GM08714 (cell line): Measurements from ENCODE around the gene FHOD3.

Source experiments
- H3K4me3 ChIP-seq: fragments of 200-500 bp; sonication (Bioruptor generic); 2 replicates; pipeline ENCODE4 v1.5.1; 2014; ENCODE audit warnings: mild to moderate bottlenecking, low read length, inconsistent platforms
- ZNF274 ChIP-seq: IDR thresholded peaks from 2 replicates; pipeline ENCODE4 v1.6.1; 2012; ENCODE audit warnings: mild to moderate bottlenecking, low read depth, low read length

Gene FHOD3

DNA sequence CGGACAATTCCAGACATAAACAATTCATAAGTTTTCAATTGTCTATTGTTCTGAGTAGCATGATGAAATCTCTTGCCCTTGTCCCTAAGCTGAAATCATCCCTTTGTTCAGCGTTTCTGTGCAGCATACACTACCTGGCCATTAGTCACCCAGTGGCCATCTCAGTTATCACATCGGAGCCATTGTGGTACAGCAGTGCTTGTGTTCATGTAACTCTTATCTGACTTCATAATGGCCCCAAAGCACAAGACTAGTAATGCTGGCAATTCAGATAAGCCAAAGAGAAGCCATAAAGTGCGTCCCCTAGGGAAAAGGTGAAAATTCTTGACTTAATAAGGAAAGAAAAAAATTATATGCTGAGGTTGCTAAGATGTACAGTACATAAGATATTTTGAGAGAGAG is 127.2 kb downstream of the FHOD3 start:
- TF ChIP-seq ZNF274 = no peak
- H3K4me3 ChIP-seq = no peak overlapping the region

DNA sequence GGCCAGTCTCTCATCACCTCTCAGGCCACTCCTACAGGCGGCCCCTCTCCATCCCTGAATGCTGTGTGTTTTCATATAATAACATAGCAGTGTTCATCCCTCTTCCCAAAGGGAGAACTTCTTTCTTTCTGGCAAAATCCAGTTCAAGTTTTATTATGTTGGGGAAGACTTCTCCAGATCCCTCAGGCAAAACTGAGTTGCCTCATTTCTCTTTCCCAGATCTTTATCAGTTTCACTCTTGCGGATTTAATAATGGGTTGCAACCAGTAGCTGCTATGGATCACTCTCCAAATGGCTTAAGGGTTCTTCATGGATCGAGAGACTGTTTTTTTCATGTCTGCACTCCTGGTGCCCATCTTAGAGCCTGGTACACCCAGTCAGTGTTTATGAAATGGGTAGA is 129.9 kb downstream of the FHOD3 start:
- H3K4me3 ChIP-seq = no peak overlapping the region
- TF ChIP-seq ZNF274 = no peak

DNA sequence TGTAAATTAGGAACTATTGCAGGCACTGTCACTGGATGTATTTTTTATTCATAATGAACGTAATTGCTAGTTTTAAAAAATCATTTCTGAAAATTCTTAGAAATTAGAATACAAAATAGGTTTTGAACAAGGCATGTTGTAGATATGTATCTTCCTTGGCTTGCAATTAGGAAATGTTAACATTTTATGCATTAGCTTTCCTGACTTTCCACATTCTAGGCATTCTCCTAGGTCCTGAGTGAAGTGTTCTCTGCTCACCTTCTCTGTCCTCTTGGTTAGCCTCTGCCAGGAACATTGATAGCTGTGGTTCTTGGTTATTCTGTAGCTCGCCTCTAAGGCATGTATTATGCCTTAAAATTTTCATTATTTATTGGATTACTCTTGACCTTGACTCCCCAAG is 130.3 kb downstream of the FHOD3 start:
- no peak for TF ChIP-seq ZNF274
- no peak overlapping the region for H3K4me3 ChIP-seq

DNA sequence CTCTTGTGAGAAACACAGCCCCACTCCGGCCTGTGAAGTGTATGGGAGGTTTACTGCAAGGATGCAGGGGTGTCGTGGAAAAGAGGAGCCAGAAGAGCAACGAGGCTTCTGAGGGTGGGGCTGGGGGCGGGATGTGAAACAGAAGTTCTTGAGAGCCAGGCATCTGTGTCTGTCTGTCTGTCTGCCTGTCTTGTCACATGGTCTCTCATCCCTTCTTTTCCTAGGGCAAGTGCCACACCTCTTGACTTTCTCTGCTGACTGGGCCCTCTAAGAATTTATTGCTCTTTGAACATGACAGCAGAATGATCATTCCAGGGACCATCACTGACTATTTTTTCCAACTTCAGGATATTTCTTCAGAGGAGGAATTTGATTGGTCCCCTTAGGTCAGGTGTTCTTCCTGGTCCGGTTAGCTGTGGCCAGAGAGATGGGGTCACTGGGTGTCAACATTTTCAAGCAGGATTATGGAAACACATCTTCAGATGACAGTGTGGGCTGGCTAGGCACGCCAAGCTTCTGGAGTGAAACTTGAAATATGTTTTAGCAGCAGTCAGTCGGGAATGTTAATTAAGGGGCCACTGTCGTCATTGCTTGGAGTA is 131.0 kb downstream of the FHOD3 start:
- no peak for TF ChIP-seq ZNF274
- no peak overlapping the region for H3K4me3 ChIP-seq

DNA sequence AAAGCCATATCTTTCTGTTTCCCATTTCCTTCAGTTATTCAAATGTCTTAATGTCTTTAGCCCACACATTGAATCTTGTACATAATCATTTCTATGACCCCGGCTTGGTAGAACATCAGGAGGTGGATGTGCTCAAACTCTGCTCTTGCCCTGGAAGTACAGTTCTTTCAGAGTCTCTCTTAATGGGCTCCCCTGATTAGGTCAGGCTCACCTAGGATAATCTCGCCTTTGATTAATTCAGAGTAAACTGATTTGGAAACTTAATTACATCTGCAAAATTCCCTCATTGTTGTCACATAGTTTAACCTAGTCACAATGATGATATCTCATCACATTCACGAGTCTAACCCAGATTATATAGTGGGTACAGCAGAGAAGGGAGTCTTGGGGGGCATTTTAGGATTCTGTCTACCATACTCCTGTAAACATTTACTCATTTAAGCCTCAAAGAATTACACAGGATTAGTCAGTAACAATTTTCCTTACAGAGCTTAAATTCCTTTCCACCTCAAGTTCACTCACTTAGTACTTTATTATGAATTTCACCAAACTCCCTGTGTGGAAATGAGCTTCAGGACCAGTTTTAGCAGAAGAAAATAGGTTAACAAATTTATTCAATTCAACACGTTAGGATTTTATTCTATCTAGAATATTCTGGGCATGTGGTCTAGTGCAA is 135.5 kb downstream of the FHOD3 start:
- no peak for TF ChIP-seq ZNF274
- H3K4me3 ChIP-seq = no peak overlapping the region

DNA sequence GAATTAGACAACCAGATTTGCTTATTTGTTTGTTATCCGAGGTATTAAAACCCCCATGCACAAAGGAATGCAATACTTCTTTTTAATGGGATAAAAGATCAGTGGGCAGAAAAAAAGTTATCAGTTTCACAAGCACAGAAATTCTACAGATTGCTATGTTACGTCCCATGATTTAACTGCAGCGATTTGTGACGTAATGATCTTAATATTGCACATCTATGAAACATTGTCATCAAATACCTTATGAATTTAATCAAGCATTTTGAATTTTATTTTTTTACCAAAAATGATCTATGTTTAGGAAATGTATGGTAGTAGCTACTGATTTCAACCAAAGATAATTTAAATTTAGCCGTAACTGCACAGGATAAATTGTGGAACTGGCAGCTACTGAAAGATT is 138.9 kb downstream of the FHOD3 start:
- no peak overlapping the region for H3K4me3 ChIP-seq
- TF ChIP-seq ZNF274 = no peak

DNA sequence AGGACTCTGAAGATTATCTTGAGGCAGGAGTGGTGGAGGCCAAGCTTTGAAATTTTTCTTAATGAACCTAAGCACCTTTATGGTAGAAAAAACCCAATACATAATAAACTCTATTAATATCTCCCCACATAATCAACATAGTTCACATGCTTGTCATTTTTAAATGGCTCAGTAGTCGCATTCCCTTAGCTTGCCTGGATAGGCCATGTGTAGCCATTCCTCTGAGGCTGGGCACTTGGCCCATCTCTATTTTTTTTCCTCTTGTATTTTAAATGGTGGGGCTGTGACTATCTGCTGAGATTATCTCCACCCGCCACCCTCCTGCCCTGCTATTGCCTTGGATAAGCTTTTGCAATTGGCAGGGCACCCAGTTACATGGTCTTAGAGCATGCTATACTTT is 143.1 kb downstream of the FHOD3 start:
- H3K4me3 ChIP-seq = no peak overlapping the region
- no peak for TF ChIP-seq ZNF274

DNA sequence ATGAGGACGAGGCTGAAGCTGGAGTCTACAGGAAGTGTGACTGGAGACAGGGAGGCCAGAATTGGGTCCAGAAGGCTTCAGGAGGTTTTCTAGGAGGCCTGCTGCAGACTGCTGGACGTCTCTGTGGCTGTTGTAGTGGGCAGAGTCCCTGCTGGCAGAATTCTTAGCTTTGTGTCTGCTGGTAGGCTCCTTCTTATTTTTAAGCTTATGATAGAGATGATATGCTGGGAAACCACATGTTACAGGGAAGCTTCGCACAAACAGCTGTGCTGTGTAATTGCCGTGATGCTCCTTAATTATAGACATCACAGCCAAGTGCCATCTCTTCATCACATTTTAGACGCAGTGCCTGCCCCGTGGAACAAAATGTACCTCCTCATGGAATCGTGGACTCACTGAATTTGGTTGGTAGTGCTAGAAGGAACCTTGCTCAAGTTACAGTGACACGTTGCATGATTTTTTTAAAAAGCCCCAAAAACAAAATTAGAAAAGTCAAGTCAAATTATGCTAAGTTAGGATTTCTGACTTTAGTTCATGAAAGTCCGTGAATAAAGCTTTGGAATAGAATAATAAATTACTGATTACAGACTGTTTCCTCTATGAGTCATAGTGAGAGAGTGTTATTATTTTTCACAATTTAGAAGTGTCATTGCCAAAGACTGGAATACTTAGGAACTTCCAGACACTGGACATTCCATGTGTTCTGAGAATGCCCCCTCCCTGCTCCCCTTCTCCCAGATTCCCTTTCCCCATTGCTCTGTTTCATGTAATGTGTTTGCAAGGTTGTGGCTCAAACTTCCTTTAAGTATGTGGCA is 144.1 kb downstream of the FHOD3 start:
- H3K4me3 ChIP-seq = no peak overlapping the region
- no peak for TF ChIP-seq ZNF274

DNA sequence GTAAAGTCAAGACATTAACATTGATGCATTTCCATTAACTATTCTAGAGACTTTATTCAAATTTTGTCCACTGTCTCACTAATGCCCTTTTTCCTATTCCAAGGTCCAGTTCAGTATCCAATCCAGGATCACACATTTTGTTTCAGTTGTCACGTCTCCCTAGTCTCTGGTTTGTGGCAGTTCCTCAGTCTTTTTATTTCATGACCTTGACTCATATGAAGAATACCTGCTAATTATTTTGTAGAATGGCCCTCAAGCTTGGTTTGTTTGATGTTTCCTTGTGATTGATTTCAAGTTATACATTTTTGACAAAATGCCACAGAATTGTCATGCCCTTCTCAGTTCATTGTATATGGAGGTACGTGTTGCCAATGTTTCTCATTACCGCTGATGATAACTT is 145.2 kb downstream of the FHOD3 start:
- H3K4me3 ChIP-seq = no peak overlapping the region
- no peak for TF ChIP-seq ZNF274

DNA sequence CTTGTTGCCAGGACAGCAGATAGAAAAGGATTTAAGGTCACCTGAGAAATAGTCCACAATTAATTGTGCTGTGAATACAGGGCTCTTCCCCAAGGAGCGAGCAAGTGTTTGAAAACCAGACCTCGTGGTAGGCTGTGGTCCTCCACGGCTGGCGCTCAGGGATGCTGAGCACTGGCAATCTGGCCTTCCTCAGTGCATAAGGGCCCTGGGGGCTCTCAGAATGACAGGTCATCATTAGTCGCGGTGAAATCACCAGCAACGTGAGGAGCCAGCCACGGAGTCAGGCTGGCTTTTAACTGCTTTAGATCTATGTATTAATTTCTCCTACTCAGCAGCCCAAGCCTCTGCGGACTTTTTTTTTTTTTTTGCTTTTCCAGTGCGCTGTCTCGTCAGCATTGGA is 148.5 kb downstream of the FHOD3 start:
- TF ChIP-seq ZNF274 = no peak
- H3K4me3 ChIP-seq = no peak overlapping the region

DNA sequence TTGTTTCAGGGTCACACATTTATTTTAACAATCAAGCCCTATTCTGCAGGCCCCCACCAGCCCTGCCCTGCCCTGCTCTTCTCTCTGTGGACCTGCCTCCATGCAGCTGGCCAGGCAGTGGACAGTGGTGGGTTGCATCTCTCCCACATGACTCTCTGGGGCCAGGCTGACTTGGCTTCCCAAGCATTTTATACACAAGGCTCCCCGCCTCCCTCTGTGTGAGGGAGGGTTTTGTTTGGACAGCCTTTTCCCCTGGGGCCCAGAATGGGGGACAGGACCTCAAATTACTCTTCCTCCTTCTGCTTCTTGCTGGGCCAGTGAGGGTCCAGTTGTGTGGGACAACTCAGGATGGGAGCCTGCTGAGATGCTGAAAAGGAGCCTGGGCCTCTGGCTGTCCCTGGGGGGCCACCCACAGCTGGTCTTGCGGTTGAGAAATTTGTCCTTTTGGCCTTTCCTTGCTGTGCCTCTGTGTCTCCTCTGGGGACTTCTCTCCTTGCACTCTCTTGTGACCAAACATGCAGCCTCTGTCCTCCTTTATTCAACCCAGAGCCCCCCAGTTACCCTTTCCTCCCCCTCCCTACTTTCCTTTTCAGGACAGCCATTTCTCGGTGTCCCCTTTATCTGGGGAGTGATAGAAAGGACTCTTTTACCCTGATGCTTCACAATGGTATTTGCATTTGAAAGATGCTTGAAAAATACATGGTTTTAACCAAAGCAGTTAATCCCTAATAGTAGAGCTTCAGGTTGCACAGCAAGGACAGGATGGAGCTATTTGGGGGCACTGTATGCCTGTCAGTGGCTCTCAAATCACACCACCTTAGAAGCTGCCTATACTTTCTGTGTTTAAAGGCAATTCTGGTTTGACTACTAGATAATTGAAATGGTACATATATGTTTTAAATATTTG is 151.1 kb downstream of the FHOD3 start:
- no peak overlapping the region for H3K4me3 ChIP-seq
- no peak for TF ChIP-seq ZNF274

DNA sequence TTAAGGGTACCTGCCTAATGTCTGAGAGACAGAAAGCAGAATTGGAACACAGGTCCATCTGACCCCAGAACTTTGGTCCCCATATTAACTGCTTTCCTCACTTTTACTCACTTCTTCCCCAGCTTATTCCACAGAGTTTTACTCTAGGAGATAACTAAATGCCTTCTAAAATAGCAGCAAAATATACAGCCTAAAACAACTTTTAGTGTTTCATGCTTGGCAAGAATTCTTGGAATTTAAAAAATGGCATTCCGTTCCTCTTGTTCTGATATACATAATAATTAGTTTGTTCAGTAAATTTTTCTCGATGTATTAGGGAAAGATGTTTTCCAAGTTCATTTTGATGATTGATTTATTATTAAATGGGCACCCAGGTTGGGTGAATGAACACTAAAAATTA is 151.9 kb downstream of the FHOD3 start:
- no peak for TF ChIP-seq ZNF274

DNA sequence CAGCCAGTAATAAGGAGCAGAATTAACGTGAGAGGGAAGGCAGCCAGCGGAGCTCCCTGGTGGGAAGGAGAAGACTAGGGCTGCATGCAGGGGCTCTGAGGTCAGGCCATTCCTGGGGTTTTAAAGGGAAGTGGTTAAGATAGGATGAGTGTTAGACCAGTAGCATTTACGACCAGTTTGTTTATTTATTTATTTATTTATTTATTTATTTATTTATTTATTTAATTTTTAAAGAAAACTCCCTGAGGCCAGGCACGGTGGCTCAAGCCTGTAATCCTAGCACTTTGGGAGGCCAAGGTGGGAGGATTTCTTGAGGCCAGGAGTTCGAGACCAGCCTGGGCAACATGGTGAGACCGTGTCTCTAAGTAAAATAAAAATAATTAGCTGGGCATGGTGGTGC is 152.8 kb downstream of the FHOD3 start:
- no peak overlapping the region for H3K4me3 ChIP-seq
- TF ChIP-seq ZNF274 = no peak

More for the DNA sequence above, 151.9 kb downstream of the FHOD3 start:
- no peak overlapping the region for H3K4me3 ChIP-seq
